K562 (cell line): ENCODE data around the gene INHA. TPM values are rescaled to one million over a fixed set of nuclear protein-coding genes. Genes with fewer than 3 reads are reported as not detected.
A peak's percentile ranks its signal among the peaks of the same experiment; 100 is the strongest.

Experiments
- AFF1 ChIP-seq, 2 experiments: fragments of 450-650 bp; IDR thresholded peaks; 2 replicates each; pipeline ENCODE4 v1.6.1; 2018; ENCODE audit warnings: mild to moderate bottlenecking in 2 of 2, low read depth in 1 of 2; ENCODE audit not compliant: partially characterized antibody in 2 of 2
- CBX8 ChIP-seq: fragments of 200-600 bp; sonication (generic); IDR thresholded peaks from 2 replicates; pipeline ENCODE4 v1.6.1; 2012; ENCODE audit warnings: borderline replicate concordance, mixed run types, low read depth, mild to moderate bottlenecking, moderate library complexity, mixed read lengths, low read length, control low read depth, inconsistent platforms; ENCODE audit not compliant: poor library complexity, severe bottlenecking; ENCODE audit errors: extremely low read depth
- EGR1 ChIP-seq: fragments of 450-650 bp; conservative IDR thresholded peaks from 2 replicates; pipeline ENCODE4 v1.6.1; 2017; ENCODE audit warnings: mild to moderate bottlenecking
- HNRNPL ChIP-seq: fragments of 200-400 bp; formaldehyde crosslinking; IDR thresholded peaks from 2 replicates; pipeline ENCODE4 v1.6.1; 2017; ENCODE audit warnings: low read depth, mild to moderate bottlenecking, low read length
- KHSRP ChIP-seq: fragments of 450-650 bp; IDR thresholded peaks from 2 replicates; pipeline ENCODE4 v1.6.1; 2017
- NFRKB ChIP-seq: fragments of 450-650 bp; IDR thresholded peaks from 2 replicates; pipeline ENCODE4 v1.6.1; 2016; ENCODE audit warnings: low read depth
- NKRF ChIP-seq: fragments of 450-650 bp; IDR thresholded peaks from 2 replicates; pipeline ENCODE4 v1.6.1; 2016; ENCODE audit warnings: borderline replicate concordance
- NONO ChIP-seq, 2 experiments: fragments of 200-400 bp in 1 of 2; fragments of 450-650 bp in 1 of 2; formaldehyde crosslinking in 1 of 2; IDR thresholded peaks; 2 replicates each; pipeline ENCODE4 v1.6.1; 2017; ENCODE audit warnings: low read depth in 2 of 2, mild to moderate bottlenecking in 2 of 2, moderate library complexity in 2 of 2, low read length in 1 of 2
- SAP30 ChIP-seq: fragments of 200-600 bp; sonication (generic); IDR thresholded peaks from 2 replicates; pipeline ENCODE4 v1.6.1; 2012; ENCODE audit warnings: borderline replicate concordance, low read depth, mild to moderate bottlenecking, moderate library complexity, low read length, control low read depth, inconsistent platforms; ENCODE audit not compliant: insufficient read depth, poor library complexity, severe bottlenecking
- ZNF3 ChIP-seq: fragments of 250-450 bp; sonication (Bioruptor Pico); IDR thresholded peaks from 2 replicates; pipeline ENCODE4 v1.5.0; 2021; ENCODE audit warnings: mild to moderate bottlenecking, moderate library complexity
- ZNF561 ChIP-seq: fragments of 450-650 bp; formaldehyde crosslinking; conservative IDR thresholded peaks from 2 replicates; pipeline ENCODE4 v1.4.0; 2020; ENCODE audit warnings: mild to moderate bottlenecking, moderate library complexity
- polyA plus RNA-seq, 8 experiments: library from polyadenylated mRNA; depleted of rRNA in 4 of 8; stranded (reverse) in 5 of 8; unstranded in 3 of 8; fragments of >200 nt; fragmentation: Nextera tagmentation in 2 of 8; fragmentation: Illumina TruSeq in 1 of 8; extraction: Ambion mirVana in 2 of 8; extraction: Trizol in 1 of 8; gene quantifications; 2 replicates each; pipeline versions ENCODE4 v1.2.1 to v1.2.3, GENCODE V29; 2011 to 2014; ENCODE audit warnings: inconsistent platforms in 1 of 8, missing spikeins in 1 of 8
- total RNA-seq, 7 experiments: library from RNA; depleted of rRNA in 6 of 7; stranded (reverse); fragments of >200 nt in 6 of 7; fragmentation: Illumina TruSeq in 2 of 7; extraction: Trizol in 2 of 7; gene quantifications; 2 replicates each; pipeline versions ENCODE4 v1.2.1 to v1.2.3, GENCODE V29; 2011 to 2021; ENCODE audit warnings: low replicate concordance in 1 of 7
- TF ChIP-seq, protein P1 (sequence below), 2 experiments: fragments of 450-650 bp; formaldehyde crosslinking in 1 of 2; IDR thresholded peaks; 2 replicates each; pipeline versions ENCODE4 v1.4.0 to v1.6.1; 2014 to 2020; ENCODE audit warnings: mild to moderate bottlenecking in 2 of 2, borderline replicate concordance in 1 of 2, low read depth in 1 of 2

INHA gene
- total and polyA plus RNA-seq, 9 of the 15 experiments (the other 6 are each of a cell fraction or from before 2014, with no cell fraction given), result 0.07 to 1.9 (median 0.40) TPM

DNA sequence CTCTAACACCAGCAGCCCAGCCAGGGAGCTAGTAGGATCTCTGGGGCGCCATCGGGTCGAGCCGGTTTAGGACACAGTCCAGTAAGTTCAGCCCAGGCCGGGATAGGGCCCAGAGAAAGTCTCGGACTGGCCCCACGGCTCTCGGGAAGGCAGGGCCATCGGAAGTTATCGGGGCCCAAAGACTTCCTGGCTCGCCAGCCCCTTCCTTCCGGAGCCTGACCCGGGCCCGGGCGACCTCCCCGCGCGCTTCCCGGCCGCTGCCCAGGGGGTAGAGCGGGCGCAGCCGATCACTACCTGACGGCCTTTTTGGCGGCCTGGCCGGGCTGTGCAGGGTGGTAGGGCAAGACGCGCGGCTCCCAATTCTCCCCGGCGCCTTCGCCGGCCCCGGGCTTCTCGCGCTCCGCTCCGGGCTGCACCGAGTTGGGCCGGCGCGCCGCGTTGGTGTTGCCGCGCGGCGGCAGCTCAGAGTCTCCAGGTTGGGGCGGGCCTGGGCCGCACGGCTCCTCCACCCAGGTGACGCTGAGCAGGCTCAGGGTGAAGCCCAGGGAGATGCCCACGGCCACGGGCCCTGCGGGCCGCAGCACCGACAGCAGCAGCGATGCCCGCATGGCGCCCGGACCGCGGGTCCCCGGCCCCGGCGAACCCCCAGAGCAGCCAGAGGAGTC, 29.0 kb upstream of the INHA start (continued):
- TF ChIP-seq, protein P1, sequence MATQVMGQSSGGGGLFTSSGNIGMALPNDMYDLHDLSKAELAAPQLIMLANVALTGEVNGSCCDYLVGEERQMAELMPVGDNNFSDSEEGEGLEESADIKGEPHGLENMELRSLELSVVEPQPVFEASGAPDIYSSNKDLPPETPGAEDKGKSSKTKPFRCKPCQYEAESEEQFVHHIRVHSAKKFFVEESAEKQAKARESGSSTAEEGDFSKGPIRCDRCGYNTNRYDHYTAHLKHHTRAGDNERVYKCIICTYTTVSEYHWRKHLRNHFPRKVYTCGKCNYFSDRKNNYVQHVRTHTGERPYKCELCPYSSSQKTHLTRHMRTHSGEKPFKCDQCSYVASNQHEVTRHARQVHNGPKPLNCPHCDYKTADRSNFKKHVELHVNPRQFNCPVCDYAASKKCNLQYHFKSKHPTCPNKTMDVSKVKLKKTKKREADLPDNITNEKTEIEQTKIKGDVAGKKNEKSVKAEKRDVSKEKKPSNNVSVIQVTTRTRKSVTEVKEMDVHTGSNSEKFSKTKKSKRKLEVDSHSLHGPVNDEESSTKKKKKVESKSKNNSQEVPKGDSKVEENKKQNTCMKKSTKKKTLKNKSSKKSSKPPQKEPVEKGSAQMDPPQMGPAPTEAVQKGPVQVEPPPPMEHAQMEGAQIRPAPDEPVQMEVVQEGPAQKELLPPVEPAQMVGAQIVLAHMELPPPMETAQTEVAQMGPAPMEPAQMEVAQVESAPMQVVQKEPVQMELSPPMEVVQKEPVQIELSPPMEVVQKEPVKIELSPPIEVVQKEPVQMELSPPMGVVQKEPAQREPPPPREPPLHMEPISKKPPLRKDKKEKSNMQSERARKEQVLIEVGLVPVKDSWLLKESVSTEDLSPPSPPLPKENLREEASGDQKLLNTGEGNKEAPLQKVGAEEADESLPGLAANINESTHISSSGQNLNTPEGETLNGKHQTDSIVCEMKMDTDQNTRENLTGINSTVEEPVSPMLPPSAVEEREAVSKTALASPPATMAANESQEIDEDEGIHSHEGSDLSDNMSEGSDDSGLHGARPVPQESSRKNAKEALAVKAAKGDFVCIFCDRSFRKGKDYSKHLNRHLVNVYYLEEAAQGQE (IDR thresholded peaks at IDR 0.05; ENCODE audit: borderline replicate concordance), result no peak
- TF ChIP-seq, protein P1 (CRISPR knock-in tag; IDR thresholded peaks at IDR 0.05; ENCODE audit: low read depth), result peak; percentile 37; the same call in 1 of the 2 replicates
- no peak for TF ChIP-seq CBX8
- TF ChIP-seq HNRNPL, result peak; percentile 40
- no peak for TF ChIP-seq EGR1
- TF ChIP-seq KHSRP, result no peak
- 0 out of 4 replicates have a peak, but pooled peaks of 1 of the 2 experiments have one; percentile 27 for TF ChIP-seq NONO (IDR thresholded peaks at IDR 0.05; ENCODE audit: low read depth in 2 of 2, low read length in 1 of 2)
- TF ChIP-seq SAP30, result peak; percentile 39
- TF ChIP-seq NKRF, result no peak
- no peak for TF ChIP-seq AFF1 (IDR thresholded peaks at IDR 0.05; ENCODE audit: low read depth in 1 of 2, partially characterized antibody in 2 of 2)
- no peak for TF ChIP-seq ZNF561 (CRISPR knock-in tag)
- no peak for TF ChIP-seq NFRKB
- no peak for TF ChIP-seq ZNF3 (CRISPR knock-in tag)
